PC-9 (cell line): ENCODE data around the gene CALML5. TPM values are rescaled to one million over a fixed set of nuclear protein-coding genes. Genes with fewer than 3 reads are reported as not detected.

Experiments
- BruUV-seq: library from RNA; stranded (reverse); fragments of 400-500 nt; replicated peaks from 2 replicates; lab custom pipeline; 2021; lab: Mats Ljungman, UMichigan
- CTCF ChIA-PET: fragments of 300-600 bp; sonication (Branson Sonifier 250); formaldehyde crosslinking; loops from one replicate; lab custom pipeline; 2022; ENCODE audit warnings: antibody characterized with exemption; lab: Charles Lee
- POLR2A ChIA-PET: fragments of 300-600 bp; sonication (Branson Sonifier 250); formaldehyde crosslinking; loops from one replicate; lab custom pipeline; 2022; ENCODE audit warnings: antibody characterized with exemption; ENCODE audit not compliant: unreplicated experiment; lab: Charles Lee
- DNase-seq, 2 experiments: peaks; one replicate each; pipeline versions ENCODE4 v3.0.0 to v3.0.0-alpha.2; 2015 to 2022; ENCODE audit warnings: mixed read lengths in 1 of 2
- H2AFZ ChIP-seq: fragments of 200-600 bp; sonication (generic); 2 replicates; pipeline ENCODE4 v1.8.1; 2017; ENCODE audit warnings: antibody characterized with exemption
- H3F3A ChIP-seq: fragments of 200-600 bp; sonication (generic); 2 replicates; pipeline ENCODE4 v1.8.1; 2017; ENCODE audit warnings: antibody characterized with exemption, mild to moderate bottlenecking, low read depth; ENCODE audit not compliant: insufficient read depth
- H3K27ac ChIP-seq: fragments of 200-600 bp; sonication (generic); 2 replicates; pipeline ENCODE4 v1.6.1; 2016; ENCODE audit warnings: mixed run types
- H3K27me3 ChIP-seq: fragments of 200-600 bp; sonication (generic); 2 replicates; pipeline ENCODE4 v1.6.1; 2016; ENCODE audit warnings: low read depth, mixed run types; ENCODE audit not compliant: insufficient read depth
- H3K36me3 ChIP-seq: fragments of 200-600 bp; sonication (generic); 2 replicates; pipeline ENCODE4 v1.6.1; 2016; ENCODE audit warnings: low read depth, mixed run types
- H3K4me1 ChIP-seq: fragments of 200-600 bp; sonication (generic); replicated peaks from 2 replicates; pipeline ENCODE4 v1.6.1; 2016; ENCODE audit warnings: mixed run types; ENCODE audit not compliant: insufficient read depth
- H3K4me2 ChIP-seq: fragments of 200-600 bp; sonication (generic); 2 replicates; pipeline ENCODE4 v1.6.1; 2017; ENCODE audit warnings: mixed run types
- H3K4me3 ChIP-seq: fragments of 200-600 bp; sonication (generic); 2 replicates; pipeline ENCODE4 v1.6.1; 2016; ENCODE audit warnings: mixed run types
- H3K79me2 ChIP-seq: fragments of 200-600 bp; sonication (generic); 2 replicates; pipeline ENCODE4 v1.6.1; 2017; ENCODE audit warnings: low read depth, mixed run types
- H3K9me2 ChIP-seq: fragments of 200-600 bp; sonication (generic); 2 replicates; pipeline ENCODE4 v1.8.1; 2017; ENCODE audit warnings: mild to moderate bottlenecking; ENCODE audit not compliant: insufficient read depth
- H3K9me3 ChIP-seq: fragments of 200-600 bp; sonication (generic); 2 replicates; pipeline ENCODE4 v1.8.1; 2016; ENCODE audit warnings: low read depth; ENCODE audit not compliant: insufficient read depth
- H4K20me1 ChIP-seq: fragments of 200-600 bp; sonication (generic); 2 replicates; pipeline ENCODE4 v1.8.1; 2017; ENCODE audit not compliant: insufficient read depth
- EZH2 ChIP-seq: fragments of 200-600 bp; sonication (generic); IDR thresholded peaks from 2 replicates; pipeline ENCODE4 v1.8.0; 2017; ENCODE audit warnings: antibody characterized with exemption, low read depth
- intact Hi-C: fragments of 100-400 bp; cut with micrococcal nuclease; formaldehyde crosslinking; loops from one replicate; pipeline ENCODE4 v1.10.0; 2022; ENCODE audit not compliant: unreplicated experiment
- total RNA-seq: library from RNA; stranded (reverse); gene quantifications from 2 replicates; pipeline ENCODE4 v1.2.3, GENCODE V29; 2021
- TF ChIP-seq, protein P1 (sequence below): fragments of 200-600 bp; sonication (generic); conservative IDR thresholded peaks from 2 replicates; pipeline ENCODE4 v1.6.1; 2017; ENCODE audit warnings: mixed run types, antibody characterized with exemption, mild to moderate bottlenecking, moderate library complexity

CALML5 gene
- total RNA-seq, 1 experiment from 2014 or later = 3.0 TPM

DNA sequence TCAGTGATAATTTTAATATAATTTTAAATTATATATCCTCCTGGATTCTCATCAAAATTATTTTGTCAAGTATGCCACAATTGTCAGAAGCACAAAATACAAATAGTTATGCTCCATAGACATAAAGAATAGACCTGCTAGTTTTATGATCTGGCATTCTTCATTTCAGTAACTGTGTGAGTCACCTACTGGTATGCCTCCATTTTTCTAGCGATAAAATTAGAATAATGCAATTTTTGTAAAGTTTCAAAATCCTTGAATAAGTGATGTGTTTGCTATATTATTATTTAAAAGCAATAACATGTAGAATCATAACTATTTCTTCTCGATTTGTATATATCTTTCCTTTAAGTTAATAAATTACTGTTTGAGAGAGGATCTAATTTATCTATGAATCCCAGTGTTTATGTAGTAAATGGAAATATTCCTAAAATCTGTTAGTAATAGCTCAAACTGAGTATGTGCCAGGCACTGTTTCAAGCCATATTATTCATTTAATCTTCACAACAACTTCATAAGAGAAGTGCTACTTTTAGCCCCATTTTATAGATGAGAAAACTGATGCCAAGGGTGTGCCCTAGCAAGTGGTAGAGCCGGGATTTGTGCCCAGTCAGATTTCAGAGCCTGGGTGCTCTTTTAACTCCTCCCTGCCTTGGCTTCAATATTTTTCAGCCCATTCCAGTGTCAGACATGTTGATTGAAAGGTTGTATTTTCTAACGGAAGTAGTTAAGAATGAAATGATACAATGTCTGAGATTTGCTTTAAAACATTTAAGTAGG, 48.6 kb downstream of the CALML5 start:
- Histone ChIP-seq H3K4me3 (peak overlapping the region; percentile 51), H3K9me3 (no peaks in the 10 kb centered on the region), H3K27me3 (no peaks in the 10 kb centered on the region), H4K20me1 (peaks cover 32% of the 10 kb centered on the region), H3K79me2 (peaks cover 97% of the 10 kb centered on the region), H3K4me1 (peaks cover 24% of the 10 kb centered on the region), H3K4me2 (peak overlapping the region; percentile 93), H2AFZ (no peak overlapping the region), H3K9me2 (no peaks in the 10 kb centered on the region), H3K36me3 (peaks cover 47% of the 10 kb centered on the region), H3F3A (peaks cover 58% of the 10 kb centered on the region), H3K27ac (peak overlapping the region; percentile 37)
- intact Hi-C loops = loop anchor here (1.0 kb wide), 1 partner anchor 44 kb away; no protein-coding TSS in a partner anchor
- BruUV-seq = no TSS peak
- no peak for DNase-seq
- TF ChIP-seq EZH2 = no peak
- TF ChIP-seq, protein P1, sequence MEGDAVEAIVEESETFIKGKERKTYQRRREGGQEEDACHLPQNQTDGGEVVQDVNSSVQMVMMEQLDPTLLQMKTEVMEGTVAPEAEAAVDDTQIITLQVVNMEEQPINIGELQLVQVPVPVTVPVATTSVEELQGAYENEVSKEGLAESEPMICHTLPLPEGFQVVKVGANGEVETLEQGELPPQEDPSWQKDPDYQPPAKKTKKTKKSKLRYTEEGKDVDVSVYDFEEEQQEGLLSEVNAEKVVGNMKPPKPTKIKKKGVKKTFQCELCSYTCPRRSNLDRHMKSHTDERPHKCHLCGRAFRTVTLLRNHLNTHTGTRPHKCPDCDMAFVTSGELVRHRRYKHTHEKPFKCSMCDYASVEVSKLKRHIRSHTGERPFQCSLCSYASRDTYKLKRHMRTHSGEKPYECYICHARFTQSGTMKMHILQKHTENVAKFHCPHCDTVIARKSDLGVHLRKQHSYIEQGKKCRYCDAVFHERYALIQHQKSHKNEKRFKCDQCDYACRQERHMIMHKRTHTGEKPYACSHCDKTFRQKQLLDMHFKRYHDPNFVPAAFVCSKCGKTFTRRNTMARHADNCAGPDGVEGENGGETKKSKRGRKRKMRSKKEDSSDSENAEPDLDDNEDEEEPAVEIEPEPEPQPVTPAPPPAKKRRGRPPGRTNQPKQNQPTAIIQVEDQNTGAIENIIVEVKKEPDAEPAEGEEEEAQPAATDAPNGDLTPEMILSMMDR = no peak
- ChIA-PET CTCF (no interaction called here), POLR2A (no interaction called here)

DNA sequence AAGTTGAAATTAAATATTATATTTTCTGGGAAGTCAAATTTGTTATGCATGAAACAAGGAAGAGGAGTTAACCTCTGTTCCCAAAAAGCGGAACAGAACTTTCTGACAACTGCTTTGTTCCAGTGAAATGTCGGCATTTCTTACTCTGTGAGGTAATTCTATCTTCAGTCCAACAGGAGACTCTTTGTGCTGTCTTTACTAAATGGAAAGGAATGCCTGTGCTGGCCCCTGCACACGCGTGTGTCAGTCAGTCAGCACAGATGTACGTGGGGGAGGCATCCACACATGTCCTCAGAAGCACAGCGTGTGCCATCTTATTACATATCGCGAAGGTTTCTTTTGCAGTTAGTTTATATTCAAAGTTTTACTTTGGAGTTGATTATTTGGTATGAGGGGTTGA, 49.5 kb downstream of the CALML5 start:
- Histone ChIP-seq H2AFZ (no peak overlapping the region), H3K79me2 (peaks cover 97% of the 10 kb centered on the region), H3K4me3 (peak overlapping the region; percentile 91), H3K9me2 (no peaks in the 10 kb centered on the region), H3K4me2 (peak overlapping the region; percentile 93), H3K27me3 (no peaks in the 10 kb centered on the region), H3K4me1 (peaks cover 34% of the 10 kb centered on the region), H3K36me3 (peaks cover 41% of the 10 kb centered on the region), H4K20me1 (peaks cover 32% of the 10 kb centered on the region), H3K27ac (peak overlapping the region; percentile 95), H3F3A (peaks cover 58% of the 10 kb centered on the region), H3K9me3 (no peaks in the 10 kb centered on the region)
- ChIA-PET POLR2A (no interaction called here), CTCF (no interaction called here)
- no peak for TF ChIP-seq EZH2
- TF ChIP-seq, protein P1 = no peak; the same call in 1 of the 2 replicates
- intact Hi-C loops = loop anchor here (2.0 to 5.0 kb wide), 3 partner anchors 235 to 603 kb away; partner anchors contain the start of gene TASOR2
- BruUV-seq = no TSS peak
- peak in 1 of 2 experiments; percentile 52 for DNase-seq

DNA sequence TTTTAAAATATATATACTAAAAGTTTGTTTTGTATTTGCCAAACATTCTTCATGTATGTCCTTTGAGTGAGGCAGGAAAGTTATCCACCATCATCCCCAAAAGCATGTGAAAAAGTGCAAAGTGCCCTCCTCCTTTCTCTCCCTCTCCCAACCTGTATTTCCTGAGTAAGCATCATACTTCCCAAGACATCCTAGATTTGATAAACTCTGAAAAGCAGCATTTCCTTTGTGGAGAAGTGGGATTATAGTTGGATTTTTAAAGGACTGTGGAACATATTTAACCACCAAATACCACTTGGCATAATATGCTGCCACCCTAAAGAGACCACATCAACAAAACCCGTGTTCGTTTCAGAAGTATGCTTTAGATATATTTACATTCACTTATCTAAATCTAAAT, 50.1 kb downstream of the CALML5 start:
- H2AFZ ChIP-seq = no peak overlapping the region
- no TSS peak for BruUV-seq
- peak overlapping the region; percentile 93 for H3K4me2 ChIP-seq
- H3K36me3 ChIP-seq = peaks cover 36% of the 10 kb centered on the region
- peaks cover 58% of the 10 kb centered on the region for H3F3A ChIP-seq
- TF ChIP-seq, protein P1 = no peak
- no peak for TF ChIP-seq EZH2
- H3K27me3 ChIP-seq = no peaks in the 10 kb centered on the region
- peaks cover 97% of the 10 kb centered on the region for H3K79me2 ChIP-seq
- POLR2A ChIA-PET = no interaction called here
- intact Hi-C loops = loop anchor here (2.0 to 5.0 kb wide), 3 partner anchors 236 to 602 kb away; partner anchors contain the start of gene TASOR2
- CTCF ChIA-PET = no interaction called here
- peaks cover 39% of the 10 kb centered on the region for H3K4me1 ChIP-seq
- H3K27ac ChIP-seq = peak overlapping the region; percentile 95
- no peak for DNase-seq
- no peaks in the 10 kb centered on the region for H3K9me2 ChIP-seq
- H3K4me3 ChIP-seq = peak overlapping the region; percentile 91
- H4K20me1 ChIP-seq = peaks cover 32% of the 10 kb centered on the region
- H3K9me3 ChIP-seq = no peaks in the 10 kb centered on the region

Other genes starting within 250 kb of the CALML5 start
- not detected in 2 replicates for gene UCN3, start 134.6 kb downstream of the CALML5 start, total RNA-seq
- 0.35 and 0.52 TPM in 2 replicates for gene TUBAL3, start 94.7 kb downstream of the CALML5 start, total RNA-seq
- gene NET1, start 87.0 kb downstream of the CALML5 start, total RNA-seq = 150 and 161 TPM in 2 replicates
- gene CALML3, start 25.4 kb upstream of the CALML5 start, total RNA-seq = not detected in 2 replicates
- 16.9 and 22.2 TPM in 2 replicates for gene ASB13, start 167.0 kb upstream of the CALML5 start, total RNA-seq
- gene TASOR2, start 185.3 kb upstream of the CALML5 start, total RNA-seq = 41.8 and 60.7 TPM in 2 replicates